ENCODE measurements around the gene FNBP1.

- no peak for TF ChIP-seq CTCF (conservative IDR thresholded peaks at IDR 0.05)
- no peak for TF ChIP-seq EZH2 (IDR thresholded peaks at IDR 0.05; ENCODE audit: low read depth)
These were observed 143.4 kb downstream of the FNBP1 start for GRCh38 chr9:129899620-129900019.

All from PC-9 (cell line).